Measurements from ENCODE around the gene SAMD1. TPM values are rescaled to one million over a fixed set of nuclear protein-coding genes. Genes with fewer than 3 reads are reported as not detected.

Gene SAMD1
- total RNA-seq, 2 experiments from 2014 or later: 124 to 128 TPM

DNA sequence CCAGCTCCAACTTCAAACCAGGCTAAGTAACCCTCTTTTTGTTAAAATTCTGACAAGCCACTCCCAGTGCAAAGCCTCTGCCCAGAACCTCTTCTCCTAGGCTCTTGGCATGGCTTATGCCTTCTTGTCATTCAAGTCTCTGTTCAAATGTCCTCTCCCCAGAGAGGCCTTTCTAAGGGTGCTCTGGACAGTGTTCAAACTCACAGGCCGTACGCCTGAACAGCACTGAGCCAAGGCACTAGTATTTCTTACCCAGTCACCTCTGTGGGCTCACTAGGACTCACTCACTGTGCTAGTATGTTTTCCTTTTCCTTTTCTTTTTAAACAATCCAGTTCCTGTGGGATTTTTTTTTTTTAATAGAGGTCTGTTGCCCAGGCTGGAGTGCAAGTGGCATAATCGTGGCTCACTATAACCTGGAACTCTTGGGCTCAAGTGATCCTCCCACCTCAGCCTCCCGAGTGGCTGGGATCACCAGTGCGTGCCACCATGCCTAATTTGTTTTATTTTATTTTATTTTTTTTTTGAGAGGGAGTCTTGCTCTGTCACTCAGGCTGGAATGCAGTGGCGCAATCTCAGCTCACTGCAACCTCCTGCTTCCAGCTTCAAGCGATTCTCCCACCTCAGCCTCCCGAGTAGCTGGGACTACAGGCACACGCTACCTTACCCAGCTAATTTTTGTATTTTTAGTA lies 48.2 kb upstream of the SAMD1 start:
- peaks cover 21% of the 10 kb centered on the region for H3K4me1 ChIP-seq (ENCODE audit: insufficient read depth, low read length, poor library complexity, severe bottlenecking)
- peak overlapping the region; percentile 96 for H3K4me2 ChIP-seq (ENCODE audit: low read length)
- peaks cover 6% of the 10 kb centered on the region; the same call in 1 of the 2 replicates for H4K20me1 ChIP-seq (ENCODE audit: insufficient read depth, low read length)
- peaks cover 10% of the 10 kb centered on the region for H3K36me3 ChIP-seq (ENCODE audit: insufficient read depth, low read length)
- H3K9me2 ChIP-seq (ENCODE audit: insufficient read depth, low read length): no peaks in the 10 kb centered on the region
- peak overlapping the region; percentile 95 for H3K4me3 ChIP-seq (ENCODE audit: low read depth, low read length, poor library complexity, severe bottlenecking)
- intact Hi-C loops (cut with micrococcal nuclease; ENCODE audit: unreplicated experiment): loop anchor here (5.0 kb wide), 1 partner anchor 209 kb away; no protein-coding TSS in a partner anchor
- no peak for TF ChIP-seq EZH2phosphoT487 (IDR thresholded peaks at IDR 0.05; ENCODE audit: borderline replicate concordance, low read depth, low read length)
- TF ChIP-seq CTCF (conservative IDR thresholded peaks at IDR 0.05; ENCODE audit: low read length): no peak
- no TSS peak for BruUV-seq (replicated peaks)
- H3K9me3 ChIP-seq (ENCODE audit: low read length): no peaks in the 10 kb centered on the region
- H2AFZ ChIP-seq (ENCODE audit: low read length): no peak overlapping the region
- H3K27ac ChIP-seq (ENCODE audit: low read depth, low read length, poor library complexity, severe bottlenecking): no peak overlapping the region
- DNase-seq (ENCODE audit: low spot score): no peak
- peaks cover 33% of the 10 kb centered on the region for H3K79me2 ChIP-seq (ENCODE audit: insufficient read depth, low read depth, low read length)
- POLR2A ChIA-PET: no interaction called here
- CTCF ChIA-PET (ENCODE audit: unreplicated experiment): no interaction called here

DNA sequence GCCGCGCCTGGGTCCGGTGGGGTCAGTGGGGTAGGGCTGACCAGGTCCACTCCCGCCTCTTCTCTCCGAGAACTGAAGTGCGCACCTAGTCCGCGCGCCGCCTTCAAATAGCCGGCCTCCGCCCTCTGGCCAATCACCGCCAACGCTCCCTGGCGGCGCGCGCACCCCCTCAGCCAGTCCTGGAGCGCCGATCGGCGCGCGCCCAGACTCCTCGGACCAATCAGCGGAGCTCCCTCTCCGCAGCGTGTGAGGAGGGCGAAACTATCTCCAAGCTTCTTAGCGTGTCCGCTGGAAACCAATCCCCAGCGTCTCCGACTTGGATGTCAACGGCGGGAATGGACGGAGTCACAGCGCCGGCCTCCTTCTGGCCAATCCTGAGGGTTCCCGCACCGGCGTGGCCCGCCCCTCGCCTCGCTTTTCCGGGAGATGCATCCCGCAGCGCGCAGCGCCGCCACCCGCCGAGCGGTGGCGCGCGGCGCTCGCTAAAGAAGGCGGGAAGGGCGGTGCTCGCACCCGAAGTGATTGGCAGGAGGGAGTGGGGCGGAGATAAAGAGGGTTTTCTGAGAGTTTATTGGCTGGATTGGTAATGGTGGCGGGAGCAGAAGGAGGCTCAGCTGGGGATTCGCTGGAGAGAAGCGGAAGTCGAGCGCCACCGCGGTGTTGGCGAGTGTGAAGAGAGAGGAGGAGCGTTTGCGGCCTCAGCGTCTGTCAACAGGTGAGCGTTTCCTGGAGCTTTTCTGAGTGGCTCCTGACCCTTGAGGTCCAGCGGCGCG lies 46.1 kb upstream of the SAMD1 start, which contains the start of gene ASF1B:
Gene ASF1B, minus strand, starts transcription at position 81 of the 773 bp plus-strand sequence. CDS start 133 bp downstream, outside the sequence.
- H3K4me2 ChIP-seq (ENCODE audit: low read length): peak within 1 kb of the TSS; percentile 96
- no peaks in the 10 kb centered on the region for H3K9me3 ChIP-seq (ENCODE audit: low read length)
- intact Hi-C loops (cut with micrococcal nuclease; ENCODE audit: unreplicated experiment): loop anchor here (1.0 to 5.0 kb wide), 5 partner anchors 19 to 270 kb away; partner anchors contain the start of gene PRKACA
- peak within 1 kb of the TSS; percentile 82 for H2AFZ ChIP-seq (ENCODE audit: low read length)
- peak within 1 kb of the TSS; percentile 95 for H3K4me3 ChIP-seq (ENCODE audit: low read depth, low read length, poor library complexity, severe bottlenecking)
- ChIA-PET POLR2A (interaction anchor here (0.6 to 1.4 kb wide), 10 partner anchors 9 to 344 kb away, joined by 3 to 7 read pairs (median 3); no protein-coding TSS in a partner anchor), CTCF (ENCODE audit: unreplicated experiment) (interaction anchor here (0.6 to 1.0 kb wide), 4 partner anchors 45 to 293 kb away, joined by 3 to 10 read pairs (median 4); no protein-coding TSS in a partner anchor)
- no peaks in the 10 kb centered on the region for H3K9me2 ChIP-seq (ENCODE audit: insufficient read depth, low read length)
- DNase-seq (ENCODE audit: low spot score): peak; percentile 100
- TF ChIP-seq EZH2phosphoT487 (IDR thresholded peaks at IDR 0.05; ENCODE audit: borderline replicate concordance, low read depth, low read length) (no peak), CTCF (conservative IDR thresholded peaks at IDR 0.05; ENCODE audit: low read length) (peak; percentile 73)
- no TSS peak for BruUV-seq (replicated peaks)
- H3K27ac ChIP-seq (ENCODE audit: low read depth, low read length, poor library complexity, severe bottlenecking): peak within 1 kb of the TSS; percentile 85
- H3K79me2 ChIP-seq (ENCODE audit: insufficient read depth, low read depth, low read length): peaks cover 52% of the 10 kb centered on the region
- peaks cover 25% of the 10 kb centered on the region for H3K36me3 ChIP-seq (ENCODE audit: insufficient read depth, low read length)
- H4K20me1 ChIP-seq (ENCODE audit: insufficient read depth, low read length): peaks cover 6% of the 10 kb centered on the region; the same call in 1 of the 2 replicates
- peaks cover 21% of the 10 kb centered on the region for H3K4me1 ChIP-seq (ENCODE audit: insufficient read depth, low read length, poor library complexity, severe bottlenecking)
